SJCRH30 (cell line): ENCODE measurements around the gene ALPK3. TPM values are rescaled to one million over a fixed set of nuclear protein-coding genes. Genes with fewer than 3 reads are reported as not detected.

Experiments
- DNase-seq, 2 experiments: peaks; one replicate each; pipeline ENCODE4 v3.0.0-alpha.2; 2015 to 2020
- H3K27ac ChIP-seq: fragments of 250-450 bp; sonication (Bioruptor Pico); 2 replicates; pipeline ENCODE4 v1.5.1; 2020; ENCODE audit warnings: mild to moderate bottlenecking, moderate library complexity
- H3K27me3 ChIP-seq: fragments of 250-450 bp; sonication (Bioruptor Pico); 2 replicates; pipeline ENCODE4 v1.5.1; 2020; ENCODE audit warnings: mild to moderate bottlenecking, moderate library complexity
- H3K36me3 ChIP-seq: fragments of 250-450 bp; sonication (Bioruptor Pico); 2 replicates; pipeline ENCODE4 v1.5.1; 2020; ENCODE audit warnings: mild to moderate bottlenecking, moderate library complexity
- H3K4me1 ChIP-seq: fragments of 250-450 bp; sonication (Bioruptor Pico); 2 replicates; pipeline ENCODE4 v1.5.1; 2020; ENCODE audit warnings: mild to moderate bottlenecking, moderate library complexity
- H3K4me3 ChIP-seq: fragments of 250-450 bp; sonication (Bioruptor Pico); 2 replicates; pipeline ENCODE4 v1.5.1; 2020; ENCODE audit warnings: mild to moderate bottlenecking, moderate library complexity
- H3K9me3 ChIP-seq: fragments of 250-450 bp; sonication (Bioruptor Pico); replicated peaks from 2 replicates; pipeline ENCODE4 v1.5.1; 2020; ENCODE audit warnings: mild to moderate bottlenecking, moderate library complexity
- total RNA-seq: library from RNA; depleted of rRNA; stranded (reverse); fragments of >200 nt; shearing (Covaris generic); gene quantifications from 2 replicates; pipeline ENCODE4 v1.2.3, GENCODE V29; 2014

The ALPK3 gene
- total RNA-seq, 1 experiment from 2014 or later = 49.9 TPM

GRCh38 chr15:84824260-84825007, 7.3 kb downstream of the ALPK3 start:
- DNase-seq = no peak
- Histone ChIP-seq H3K27ac (no peak overlapping the region), H3K9me3 (no peaks in the 10 kb centered on the region), H3K27me3 (no peaks in the 10 kb centered on the region), H3K4me1 (peaks cover 22% of the 10 kb centered on the region), H3K4me3 (no peak overlapping the region), H3K36me3 (peaks cover 14% of the 10 kb centered on the region)

DNA sequence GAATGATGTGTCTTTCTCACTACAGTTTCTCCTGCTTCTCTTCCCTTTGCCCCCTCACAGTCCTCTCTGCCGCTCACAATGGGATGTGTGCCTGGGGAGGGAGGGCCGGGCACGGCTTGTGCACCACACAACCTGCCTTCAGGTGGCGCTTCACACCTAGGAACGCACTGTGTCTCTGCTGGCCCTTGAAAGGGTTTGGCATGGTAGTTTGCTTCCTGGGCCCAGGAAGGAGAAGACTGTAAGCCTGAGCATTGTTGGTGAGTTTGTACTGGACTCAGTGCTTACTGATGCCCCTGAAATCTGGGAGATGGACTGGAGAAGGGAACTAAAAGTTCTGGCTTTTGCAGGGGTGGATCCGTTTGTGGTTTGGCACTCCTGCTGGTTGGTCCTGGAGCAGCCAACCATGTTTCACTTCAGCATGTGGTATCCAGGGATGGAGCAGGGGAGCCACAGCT, 9.2 kb downstream of the ALPK3 start:
- DNase-seq = no peak
- Histone ChIP-seq H3K36me3 (peaks cover 13% of the 10 kb centered on the region), H3K9me3 (no peaks in the 10 kb centered on the region), H3K27ac (no peak overlapping the region), H3K4me3 (no peak overlapping the region), H3K27me3 (no peaks in the 10 kb centered on the region), H3K4me1 (peaks cover 22% of the 10 kb centered on the region)

DNA sequence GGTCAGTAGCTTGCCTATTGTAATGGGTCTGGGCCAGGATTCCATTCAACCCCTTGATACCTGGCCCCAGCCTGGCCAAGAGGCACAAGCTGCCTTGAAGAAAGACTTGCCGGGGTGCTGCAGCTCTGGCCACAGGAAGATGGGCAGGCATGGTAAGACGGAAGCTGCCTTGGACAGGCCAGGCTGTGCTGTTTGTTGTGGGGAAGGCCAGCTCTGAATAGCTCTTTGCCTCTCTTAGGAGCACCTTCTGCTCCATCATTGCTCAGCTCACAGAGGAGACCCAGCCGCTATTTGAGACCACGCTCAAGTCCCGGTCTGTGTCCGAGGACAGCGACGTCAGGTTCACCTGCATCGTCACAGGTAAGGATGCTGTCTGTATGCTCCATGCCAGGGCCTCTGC, 10.1 kb downstream of the ALPK3 start:
- no peaks in the 10 kb centered on the region for H3K27me3 ChIP-seq
- H3K9me3 ChIP-seq = no peaks in the 10 kb centered on the region
- no peak overlapping the region for H3K4me3 ChIP-seq
- no peak overlapping the region for H3K27ac ChIP-seq
- no peak for DNase-seq
- peaks cover 19% of the 10 kb centered on the region for H3K36me3 ChIP-seq
- H3K4me1 ChIP-seq = peaks cover 15% of the 10 kb centered on the region

DNA sequence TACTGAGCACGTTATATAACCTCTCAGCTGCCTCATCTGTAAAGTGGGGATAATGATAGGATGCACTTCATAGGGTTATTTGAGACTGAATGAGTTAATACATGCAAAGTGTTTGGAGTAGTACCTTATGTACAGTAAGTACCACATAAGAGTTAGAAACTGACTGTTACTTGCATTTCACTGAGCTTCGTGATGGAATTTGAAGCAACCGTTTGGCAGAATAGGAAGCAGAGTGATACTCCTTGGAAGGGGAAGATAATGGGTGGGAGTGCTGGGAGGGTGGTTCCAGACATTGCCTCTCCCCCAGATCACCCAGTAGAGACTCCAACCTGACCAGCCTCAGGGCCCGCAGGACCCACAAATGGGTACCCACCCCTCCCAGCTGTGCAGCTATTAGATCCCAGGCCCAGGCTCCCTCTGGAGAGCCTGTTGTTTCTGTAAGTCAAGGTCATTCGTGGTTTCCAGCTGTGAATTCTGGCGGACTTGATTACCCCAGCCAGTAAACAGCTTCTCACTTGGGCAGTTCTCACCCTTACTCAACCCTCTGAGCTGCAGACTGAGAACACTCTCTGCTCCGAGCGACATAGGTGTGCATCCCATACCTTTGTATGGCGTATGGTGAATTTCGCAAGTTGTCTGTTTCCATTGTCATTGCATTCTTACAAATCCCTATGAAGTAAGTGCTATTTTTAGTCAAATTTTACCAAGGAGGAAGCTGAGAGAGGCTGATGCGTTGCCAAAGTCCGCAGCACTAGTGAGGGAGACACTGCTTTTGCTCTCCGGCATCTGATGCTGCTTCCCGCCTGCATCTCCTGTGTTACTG, 11.1 kb downstream of the ALPK3 start:
- Histone ChIP-seq H3K4me1 (peaks cover 4% of the 10 kb centered on the region), H3K36me3 (peaks cover 21% of the 10 kb centered on the region), H3K4me3 (no peak overlapping the region), H3K27ac (no peak overlapping the region), H3K9me3 (no peaks in the 10 kb centered on the region), H3K27me3 (no peaks in the 10 kb centered on the region)
- DNase-seq = no peak

- H3K4me3 ChIP-seq = no peak overlapping the region
- H3K27ac ChIP-seq = no peak overlapping the region
- peaks cover 22% of the 10 kb centered on the region for H3K36me3 ChIP-seq
- no peaks in the 10 kb centered on the region for H3K4me1 ChIP-seq
- H3K9me3 ChIP-seq = no peaks in the 10 kb centered on the region
- no peaks in the 10 kb centered on the region for H3K27me3 ChIP-seq
- DNase-seq = no peak
Measured at GRCh38 chr15:84829428-84829827, 12.3 kb downstream of the ALPK3 start.

GRCh38 chr15:84830036-84830435, 12.9 kb downstream of the ALPK3 start:
- no peak overlapping the region for H3K4me3 ChIP-seq
- H3K4me1 ChIP-seq = no peaks in the 10 kb centered on the region; the same call in 1 of the 2 replicates
- no peak overlapping the region for H3K27ac ChIP-seq
- no peaks in the 10 kb centered on the region for H3K27me3 ChIP-seq
- DNase-seq = no peak
- no peaks in the 10 kb centered on the region for H3K9me3 ChIP-seq
- peaks cover 22% of the 10 kb centered on the region for H3K36me3 ChIP-seq

DNA sequence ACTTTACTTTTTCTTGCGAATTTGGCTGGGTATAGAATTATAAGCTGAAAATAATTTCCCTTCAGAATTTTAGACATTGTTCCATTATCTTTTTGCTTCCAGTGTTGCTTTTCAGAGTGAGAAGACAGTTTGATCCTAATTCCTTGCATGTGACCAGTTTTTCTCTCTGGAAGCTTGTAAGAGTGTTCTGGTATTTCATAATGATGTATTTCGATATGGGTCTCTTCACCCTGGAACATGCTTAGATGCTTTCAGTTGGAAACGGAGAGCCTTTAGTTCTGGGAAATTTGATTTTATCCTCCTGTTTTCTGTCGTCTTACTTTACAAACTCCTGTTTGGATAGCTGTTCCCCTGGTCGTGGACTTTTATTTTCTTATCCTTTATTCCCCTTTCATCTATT, 13.9 kb downstream of the ALPK3 start:
- DNase-seq = no peak
- Histone ChIP-seq H3K4me1 (no peaks in the 10 kb centered on the region; the same call in 1 of the 2 replicates), H3K9me3 (no peaks in the 10 kb centered on the region), H3K27me3 (no peaks in the 10 kb centered on the region), H3K4me3 (no peak overlapping the region), H3K27ac (no peak overlapping the region), H3K36me3 (peaks cover 20% of the 10 kb centered on the region)

DNA sequence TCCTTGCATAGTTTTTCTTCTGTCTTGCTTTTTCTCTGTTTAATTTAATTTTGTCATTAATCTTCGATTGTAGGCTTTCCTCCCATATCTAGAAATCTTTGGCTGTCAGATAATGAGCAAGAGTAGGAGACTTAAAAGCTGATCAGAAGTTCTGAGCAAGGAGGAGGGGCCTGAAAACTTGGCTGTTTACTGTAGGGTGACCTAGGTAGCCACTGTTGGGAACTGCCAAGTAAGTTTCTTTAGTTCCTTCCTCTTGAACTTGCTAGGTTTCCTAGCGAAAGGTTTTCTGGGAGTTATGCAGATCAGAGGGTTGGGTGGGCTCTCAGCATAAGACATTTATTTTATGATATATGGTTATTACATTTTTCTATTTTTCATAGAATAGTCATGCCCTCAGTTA, 14.5 kb downstream of the ALPK3 start:
- Histone ChIP-seq H3K4me1 (no peaks in the 10 kb centered on the region; the same call in 1 of the 2 replicates), H3K27me3 (no peaks in the 10 kb centered on the region), H3K4me3 (no peak overlapping the region), H3K36me3 (peaks cover 20% of the 10 kb centered on the region), H3K9me3 (no peaks in the 10 kb centered on the region), H3K27ac (no peak overlapping the region)
- no peak for DNase-seq

GRCh38 chr15:84832448-84833040, 15.4 kb downstream of the ALPK3 start:
- Histone ChIP-seq H3K4me3 (no peak overlapping the region), H3K9me3 (no peaks in the 10 kb centered on the region), H3K4me1 (no peaks in the 10 kb centered on the region; the same call in 1 of the 2 replicates), H3K36me3 (peaks cover 20% of the 10 kb centered on the region), H3K27me3 (no peaks in the 10 kb centered on the region), H3K27ac (no peak overlapping the region)
- DNase-seq = no peak

DNA sequence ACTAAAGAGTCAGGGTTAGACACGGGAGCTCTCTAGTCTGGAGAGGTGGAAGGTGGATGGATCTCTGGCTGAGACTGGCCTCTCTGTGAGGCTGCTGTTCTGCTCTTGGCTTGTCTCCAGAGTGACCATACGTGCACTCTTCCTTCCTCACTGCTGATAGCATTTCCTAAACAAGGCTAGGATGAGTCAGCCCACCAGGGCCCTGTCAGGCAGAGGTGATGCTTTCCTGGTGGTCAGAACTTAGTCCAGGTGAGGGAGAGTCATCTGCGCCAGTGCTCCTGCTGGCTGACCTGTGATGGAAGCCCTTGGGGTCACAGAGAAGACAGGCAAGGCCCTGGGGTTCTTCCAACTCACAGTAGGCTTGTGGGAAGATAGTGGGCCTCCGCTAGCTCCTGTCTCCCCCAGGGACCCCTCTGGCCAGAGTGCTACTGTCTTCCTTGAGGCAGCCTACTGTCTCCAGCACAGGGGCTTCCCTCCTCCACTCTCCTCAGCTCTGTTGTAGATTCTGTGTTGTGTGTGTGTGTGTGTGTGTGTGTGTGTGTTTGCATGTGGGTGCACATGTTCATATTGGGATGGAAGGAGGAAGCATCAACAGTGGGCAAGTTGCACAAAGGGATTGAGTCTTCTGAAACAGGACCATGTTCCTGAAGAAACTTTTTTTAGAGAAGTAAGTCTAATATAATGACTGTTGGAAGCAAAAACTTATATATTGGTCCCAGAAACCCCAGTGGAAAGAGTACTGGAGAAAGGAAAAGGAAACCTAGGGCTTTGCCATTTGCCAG, 16.5 kb downstream of the ALPK3 start:
- DNase-seq = no peak
- Histone ChIP-seq H3K4me3 (no peak overlapping the region), H3K4me1 (no peaks in the 10 kb centered on the region; the same call in 1 of the 2 replicates), H3K9me3 (no peaks in the 10 kb centered on the region), H3K36me3 (peaks cover 21% of the 10 kb centered on the region), H3K27me3 (no peaks in the 10 kb centered on the region), H3K27ac (no peak overlapping the region)

- Histone ChIP-seq H3K4me3 (no peak overlapping the region), H3K4me1 (no peaks in the 10 kb centered on the region; the same call in 1 of the 2 replicates), H3K9me3 (no peaks in the 10 kb centered on the region), H3K27ac (no peak overlapping the region), H3K27me3 (no peaks in the 10 kb centered on the region), H3K36me3 (peaks cover 24% of the 10 kb centered on the region)
- DNase-seq = no peak
Measured at GRCh38 chr15:84834229-84834955, 17.2 kb downstream of the ALPK3 start.

DNA sequence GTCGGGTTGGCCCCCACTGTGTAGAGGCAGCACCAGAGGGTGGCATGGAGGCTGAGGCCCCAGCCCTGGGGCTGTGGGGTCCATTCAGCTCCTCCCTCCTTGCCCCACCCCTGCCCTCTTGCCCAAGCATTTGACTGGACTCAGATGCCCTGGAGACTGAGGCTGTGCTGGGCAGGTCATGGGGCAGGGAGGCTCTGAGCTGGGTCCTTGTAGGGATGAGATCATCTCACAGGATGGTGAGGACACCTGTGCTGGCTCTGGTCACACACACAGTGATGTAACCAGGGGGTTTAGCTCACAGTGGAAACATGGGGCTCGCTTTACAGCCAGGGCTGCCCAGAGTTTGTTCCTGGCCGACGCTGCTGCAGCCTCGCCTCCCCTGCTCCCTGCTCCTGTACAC, 17.8 kb downstream of the ALPK3 start:
- Histone ChIP-seq H3K36me3 (peaks cover 27% of the 10 kb centered on the region), H3K27me3 (no peaks in the 10 kb centered on the region), H3K27ac (no peak overlapping the region), H3K4me3 (no peak overlapping the region), H3K9me3 (no peaks in the 10 kb centered on the region), H3K4me1 (no peaks in the 10 kb centered on the region; the same call in 1 of the 2 replicates)
- no peak for DNase-seq

- Histone ChIP-seq H3K4me1 (no peaks in the 10 kb centered on the region; the same call in 1 of the 2 replicates), H3K9me3 (no peaks in the 10 kb centered on the region), H3K27me3 (no peaks in the 10 kb centered on the region), H3K36me3 (peaks cover 33% of the 10 kb centered on the region), H3K4me3 (no peak overlapping the region), H3K27ac (no peak overlapping the region)
- no peak for DNase-seq
Measured at GRCh38 chr15:84835661-84836337, 18.6 kb downstream of the ALPK3 start.
